Measurements from ENCODE around the gene DOP1B.

- TF ChIP-seq EZH2 (IDR thresholded peaks at IDR 0.05) (no peak), POLR2AphosphoS5 (IDR thresholded peaks at IDR 0.05; ENCODE audit: borderline replicate concordance, low read depth, low read length) (no peak), FOXP2 (optimal IDR thresholded peaks at IDR 0.05; ENCODE audit: control extremely low read depth, extremely low read length, insufficient read depth) (no peak)
These were observed 8.7 kb upstream of the DOP1B start for GRCh38 chr21:36147911-36148310.
